HepG2 (cell line): ENCODE results near the gene RABGGTA. TPM values are rescaled to one million over a fixed set of nuclear protein-coding genes. Genes with fewer than 3 reads are reported as not detected.
A peak's percentile ranks its signal among the peaks of the same experiment; 100 is the strongest.

Experiments used
- ESRRA ChIP-seq: sonication (generic); formaldehyde crosslinking; IDR thresholded peaks from 2 replicates; pipeline ENCODE4 v1.5.1; 2020; ENCODE audit warnings: mild to moderate bottlenecking, low read depth, missing genetic modification reagents
- GABPB1 ChIP-seq: IDR thresholded peaks from 2 replicates; pipeline ENCODE4 v1.6.1; 2016; ENCODE audit warnings: mild to moderate bottlenecking, missing genetic modification reagents, moderate library complexity, missing compliant biosample characterization
- MAZ ChIP-seq, 2 experiments: sonication (generic) in 1 of 2; formaldehyde crosslinking in 1 of 2; IDR thresholded peaks; 2 replicates each; pipeline versions ENCODE4 v1.5.0 to v1.6.1; 2012 to 2020; ENCODE audit warnings: low read depth in 2 of 2, mild to moderate bottlenecking in 2 of 2, borderline replicate concordance in 1 of 2, improper control_type of control experiment in 1 of 2, low read length in 1 of 2, missing genetic modification reagents in 1 of 2, moderate library complexity in 1 of 2
- NCOR1 ChIP-seq: fragments of 200-600 bp; sonication (generic); IDR thresholded peaks from 2 replicates; pipeline ENCODE4 v1.7.0; 2017; ENCODE audit warnings: antibody characterized with exemption, low read length, borderline replicate concordance
- PHF20 ChIP-seq: sonication (generic); formaldehyde crosslinking; IDR thresholded peaks from 2 replicates; pipeline ENCODE4 v1.5.0; 2020; ENCODE audit warnings: mild to moderate bottlenecking, missing genetic modification reagents
- ZNF605 ChIP-seq: sonication (generic); formaldehyde crosslinking; IDR thresholded peaks from 2 replicates; pipeline ENCODE4 v1.8.0; 2022; ENCODE audit warnings: mild to moderate bottlenecking, missing genetic modification reagents
- polyA plus RNA-seq, 8 experiments: library from polyadenylated mRNA; depleted of rRNA in 3 of 8; stranded (reverse) in 7 of 8; unstranded in 1 of 8; fragments of >200 nt; fragmentation: Illumina TruSeq in 4 of 8; extraction: Trizol in 4 of 8; gene quantifications; 2 replicates each; pipeline versions ENCODE4 v1.2.1 to v1.2.3, GENCODE V29; 2011 to 2016; ENCODE audit warnings: low read depth in 4 of 8, missing spikeins in 1 of 8, mixed read lengths in 1 of 8; ENCODE audit not compliant: insufficient read depth in 1 of 8
- total RNA-seq, 5 experiments: library from RNA; depleted of rRNA; stranded (reverse); fragments of >200 nt; fragmentation: Illumina TruSeq; extraction: Trizol; gene quantifications; 2 replicates each; pipeline ENCODE4 v1.2.3, GENCODE V29; 2016; ENCODE audit warnings: low read depth in 1 of 5
- TF ChIP-seq, protein P1 (sequence below): sonication (generic); formaldehyde crosslinking; IDR thresholded peaks from 2 replicates; pipeline ENCODE4 v1.5.0; 2020; ENCODE audit warnings: mild to moderate bottlenecking, missing genetic modification reagents, borderline replicate concordance
- TF ChIP-seq, protein P2 (sequence below): sonication (generic); formaldehyde crosslinking; IDR thresholded peaks from 2 replicates; pipeline ENCODE4 v1.4.0; 2020; ENCODE audit warnings: missing genetic modification reagents
- TF ChIP-seq, protein P3 (sequence below): sonication (generic); formaldehyde crosslinking; IDR thresholded peaks from 2 replicates; pipeline ENCODE4 v1.8.1; 2023; ENCODE audit warnings: missing genetic modification reagents, mild to moderate bottlenecking, borderline replicate concordance
- TF ChIP-seq, protein P4 (sequence below): sonication (generic); formaldehyde crosslinking; IDR thresholded peaks from 2 replicates; pipeline ENCODE4 v1.4.0; 2020; ENCODE audit warnings: missing genetic modification reagents
- TF ChIP-seq, protein P5 (sequence below): sonication (generic); formaldehyde crosslinking; IDR thresholded peaks from 2 replicates; pipeline ENCODE4 v1.4.0; 2020; ENCODE audit warnings: missing genetic modification reagents, borderline replicate concordance

The RABGGTA gene
- total and polyA plus RNA-seq, 2 of the 13 experiments (the other 11 are each of a cell fraction or from before 2014, with no cell fraction given): 57.9 to 90.8 TPM

DNA sequence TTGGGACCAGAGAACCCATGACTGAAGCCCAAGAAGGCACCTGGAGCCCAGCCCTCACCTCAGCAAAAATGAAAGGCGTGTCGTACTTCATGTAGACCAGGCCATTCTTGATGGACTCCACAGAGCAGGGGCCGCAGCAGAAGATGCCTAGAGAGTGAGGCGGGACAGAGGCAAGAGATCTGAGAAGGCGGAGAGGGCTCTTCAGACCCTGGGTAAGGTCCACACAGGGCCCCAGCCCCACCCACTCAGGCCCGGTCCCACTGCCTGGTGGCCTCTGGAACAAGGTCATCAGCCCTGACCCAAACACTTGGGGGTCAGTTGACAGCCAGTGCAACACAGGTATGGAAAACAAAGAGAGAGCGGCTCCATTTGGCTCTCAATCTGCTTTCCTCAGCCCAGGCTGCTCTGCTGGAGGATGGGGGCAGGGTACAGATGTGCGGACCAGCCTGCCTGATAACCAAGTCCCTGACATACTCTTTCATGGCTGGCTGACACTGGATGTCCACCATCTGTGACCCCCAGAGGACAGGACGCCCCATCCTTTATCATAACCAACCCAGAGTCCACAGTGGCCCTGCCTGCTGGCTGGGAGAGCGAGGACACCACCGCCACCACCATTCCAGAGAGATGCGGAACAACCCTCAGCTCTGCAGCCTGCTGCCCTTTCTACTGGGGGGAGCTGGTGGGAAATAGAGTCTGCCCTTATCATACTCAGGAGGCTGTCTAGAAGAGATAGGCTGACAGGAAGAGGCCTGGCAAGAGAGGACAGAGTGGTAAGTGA, 15.3 kb downstream of the RABGGTA start (continued):
- TF ChIP-seq, protein P1, sequence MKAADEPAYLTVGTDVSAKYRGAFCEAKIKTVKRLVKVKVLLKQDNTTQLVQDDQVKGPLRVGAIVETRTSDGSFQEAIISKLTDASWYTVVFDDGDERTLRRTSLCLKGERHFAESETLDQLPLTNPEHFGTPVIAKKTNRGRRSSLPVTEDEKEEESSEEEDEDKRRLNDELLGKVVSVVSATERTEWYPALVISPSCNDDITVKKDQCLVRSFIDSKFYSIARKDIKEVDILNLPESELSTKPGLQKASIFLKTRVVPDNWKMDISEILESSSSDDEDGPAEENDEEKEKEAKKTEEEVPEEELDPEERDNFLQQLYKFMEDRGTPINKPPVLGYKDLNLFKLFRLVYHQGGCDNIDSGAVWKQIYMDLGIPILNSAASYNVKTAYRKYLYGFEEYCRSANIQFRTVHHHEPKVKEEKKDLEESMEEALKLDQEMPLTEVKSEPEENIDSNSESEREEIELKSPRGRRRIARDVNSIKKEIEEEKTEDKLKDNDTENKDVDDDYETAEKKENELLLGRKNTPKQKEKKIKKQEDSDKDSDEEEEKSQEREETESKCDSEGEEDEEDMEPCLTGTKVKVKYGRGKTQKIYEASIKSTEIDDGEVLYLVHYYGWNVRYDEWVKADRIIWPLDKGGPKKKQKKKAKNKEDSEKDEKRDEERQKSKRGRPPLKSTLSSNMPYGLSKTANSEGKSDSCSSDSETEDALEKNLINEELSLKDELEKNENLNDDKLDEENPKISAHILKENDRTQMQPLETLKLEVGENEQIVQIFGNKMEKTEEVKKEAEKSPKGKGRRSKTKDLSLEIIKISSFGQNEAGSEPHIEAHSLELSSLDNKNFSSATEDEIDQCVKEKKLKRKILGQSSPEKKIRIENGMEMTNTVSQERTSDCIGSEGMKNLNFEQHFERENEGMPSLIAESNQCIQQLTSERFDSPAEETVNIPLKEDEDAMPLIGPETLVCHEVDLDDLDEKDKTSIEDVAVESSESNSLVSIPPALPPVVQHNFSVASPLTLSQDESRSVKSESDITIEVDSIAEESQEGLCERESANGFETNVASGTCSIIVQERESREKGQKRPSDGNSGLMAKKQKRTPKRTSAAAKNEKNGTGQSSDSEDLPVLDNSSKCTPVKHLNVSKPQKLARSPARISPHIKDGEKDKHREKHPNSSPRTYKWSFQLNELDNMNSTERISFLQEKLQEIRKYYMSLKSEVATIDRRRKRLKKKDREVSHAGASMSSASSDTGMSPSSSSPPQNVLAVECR (CRISPR knock-in tag): peak; percentile 62
- TF ChIP-seq, protein P2, sequence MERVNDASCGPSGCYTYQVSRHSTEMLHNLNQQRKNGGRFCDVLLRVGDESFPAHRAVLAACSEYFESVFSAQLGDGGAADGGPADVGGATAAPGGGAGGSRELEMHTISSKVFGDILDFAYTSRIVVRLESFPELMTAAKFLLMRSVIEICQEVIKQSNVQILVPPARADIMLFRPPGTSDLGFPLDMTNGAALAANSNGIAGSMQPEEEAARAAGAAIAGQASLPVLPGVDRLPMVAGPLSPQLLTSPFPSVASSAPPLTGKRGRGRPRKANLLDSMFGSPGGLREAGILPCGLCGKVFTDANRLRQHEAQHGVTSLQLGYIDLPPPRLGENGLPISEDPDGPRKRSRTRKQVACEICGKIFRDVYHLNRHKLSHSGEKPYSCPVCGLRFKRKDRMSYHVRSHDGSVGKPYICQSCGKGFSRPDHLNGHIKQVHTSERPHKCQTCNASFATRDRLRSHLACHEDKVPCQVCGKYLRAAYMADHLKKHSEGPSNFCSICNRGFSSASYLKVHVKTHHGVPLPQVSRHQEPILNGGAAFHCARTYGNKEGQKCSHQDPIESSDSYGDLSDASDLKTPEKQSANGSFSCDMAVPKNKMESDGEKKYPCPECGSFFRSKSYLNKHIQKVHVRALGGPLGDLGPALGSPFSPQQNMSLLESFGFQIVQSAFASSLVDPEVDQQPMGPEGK (CRISPR knock-in tag): peak; percentile 71; the same call in 1 of the 2 replicates
- no peak for TF ChIP-seq MAZ (IDR thresholded peaks at IDR 0.05; ENCODE audit: borderline replicate concordance, low read depth, low read length)
- peak; percentile 78 for TF ChIP-seq MAZ (CRISPR knock-in tag; IDR thresholded peaks at IDR 0.05; ENCODE audit: low read depth)
- TF ChIP-seq PHF20 (CRISPR knock-in tag): no peak
- TF ChIP-seq, protein P3, sequence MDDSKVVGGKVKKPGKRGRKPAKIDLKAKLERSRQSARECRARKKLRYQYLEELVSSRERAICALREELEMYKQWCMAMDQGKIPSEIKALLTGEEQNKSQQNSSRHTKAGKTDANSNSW (CRISPR knock-in tag): no peak
- 0 out of 2 replicates have a peak, but pooled peaks have one; percentile 12 for TF ChIP-seq GABPB1 (CRISPR knock-in tag)
- TF ChIP-seq, protein P4, sequence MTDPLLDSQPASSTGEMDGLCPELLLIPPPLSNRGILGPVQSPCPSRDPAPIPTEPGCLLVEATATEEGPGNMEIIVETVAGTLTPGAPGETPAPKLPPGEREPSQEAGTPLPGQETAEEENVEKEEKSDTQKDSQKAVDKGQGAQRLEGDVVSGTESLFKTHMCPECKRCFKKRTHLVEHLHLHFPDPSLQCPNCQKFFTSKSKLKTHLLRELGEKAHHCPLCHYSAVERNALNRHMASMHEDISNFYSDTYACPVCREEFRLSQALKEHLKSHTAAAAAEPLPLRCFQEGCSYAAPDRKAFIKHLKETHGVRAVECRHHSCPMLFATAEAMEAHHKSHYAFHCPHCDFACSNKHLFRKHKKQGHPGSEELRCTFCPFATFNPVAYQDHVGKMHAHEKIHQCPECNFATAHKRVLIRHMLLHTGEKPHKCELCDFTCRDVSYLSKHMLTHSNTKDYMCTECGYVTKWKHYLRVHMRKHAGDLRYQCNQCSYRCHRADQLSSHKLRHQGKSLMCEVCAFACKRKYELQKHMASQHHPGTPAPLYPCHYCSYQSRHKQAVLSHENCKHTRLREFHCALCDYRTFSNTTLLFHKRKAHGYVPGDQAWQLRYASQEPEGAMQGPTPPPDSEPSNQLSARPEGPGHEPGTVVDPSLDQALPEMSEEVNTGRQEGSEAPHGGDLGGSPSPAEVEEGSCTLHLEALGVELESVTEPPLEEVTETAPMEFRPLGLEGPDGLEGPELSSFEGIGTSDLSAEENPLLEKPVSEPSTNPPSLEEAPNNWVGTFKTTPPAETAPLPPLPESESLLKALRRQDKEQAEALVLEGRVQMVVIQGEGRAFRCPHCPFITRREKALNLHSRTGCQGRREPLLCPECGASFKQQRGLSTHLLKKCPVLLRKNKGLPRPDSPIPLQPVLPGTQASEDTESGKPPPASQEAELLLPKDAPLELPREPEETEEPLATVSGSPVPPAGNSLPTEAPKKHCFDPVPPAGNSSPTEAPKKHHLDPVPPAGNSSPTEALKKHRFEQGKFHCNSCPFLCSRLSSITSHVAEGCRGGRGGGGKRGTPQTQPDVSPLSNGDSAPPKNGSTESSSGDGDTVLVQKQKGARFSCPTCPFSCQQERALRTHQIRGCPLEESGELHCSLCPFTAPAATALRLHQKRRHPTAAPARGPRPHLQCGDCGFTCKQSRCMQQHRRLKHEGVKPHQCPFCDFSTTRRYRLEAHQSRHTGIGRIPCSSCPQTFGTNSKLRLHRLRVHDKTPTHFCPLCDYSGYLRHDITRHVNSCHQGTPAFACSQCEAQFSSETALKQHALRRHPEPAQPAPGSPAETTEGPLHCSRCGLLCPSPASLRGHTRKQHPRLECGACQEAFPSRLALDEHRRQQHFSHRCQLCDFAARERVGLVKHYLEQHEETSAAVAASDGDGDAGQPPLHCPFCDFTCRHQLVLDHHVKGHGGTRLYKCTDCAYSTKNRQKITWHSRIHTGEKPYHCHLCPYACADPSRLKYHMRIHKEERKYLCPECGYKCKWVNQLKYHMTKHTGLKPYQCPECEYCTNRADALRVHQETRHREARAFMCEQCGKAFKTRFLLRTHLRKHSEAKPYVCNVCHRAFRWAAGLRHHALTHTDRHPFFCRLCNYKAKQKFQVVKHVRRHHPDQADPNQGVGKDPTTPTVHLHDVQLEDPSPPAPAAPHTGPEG (CRISPR knock-in tag): no peak
- peak; percentile 82 for TF ChIP-seq ZNF605 (CRISPR knock-in tag)
- peak; percentile 92 for TF ChIP-seq ESRRA (CRISPR knock-in tag)
- TF ChIP-seq NCOR1: peak; percentile 67
- TF ChIP-seq, protein P5, sequence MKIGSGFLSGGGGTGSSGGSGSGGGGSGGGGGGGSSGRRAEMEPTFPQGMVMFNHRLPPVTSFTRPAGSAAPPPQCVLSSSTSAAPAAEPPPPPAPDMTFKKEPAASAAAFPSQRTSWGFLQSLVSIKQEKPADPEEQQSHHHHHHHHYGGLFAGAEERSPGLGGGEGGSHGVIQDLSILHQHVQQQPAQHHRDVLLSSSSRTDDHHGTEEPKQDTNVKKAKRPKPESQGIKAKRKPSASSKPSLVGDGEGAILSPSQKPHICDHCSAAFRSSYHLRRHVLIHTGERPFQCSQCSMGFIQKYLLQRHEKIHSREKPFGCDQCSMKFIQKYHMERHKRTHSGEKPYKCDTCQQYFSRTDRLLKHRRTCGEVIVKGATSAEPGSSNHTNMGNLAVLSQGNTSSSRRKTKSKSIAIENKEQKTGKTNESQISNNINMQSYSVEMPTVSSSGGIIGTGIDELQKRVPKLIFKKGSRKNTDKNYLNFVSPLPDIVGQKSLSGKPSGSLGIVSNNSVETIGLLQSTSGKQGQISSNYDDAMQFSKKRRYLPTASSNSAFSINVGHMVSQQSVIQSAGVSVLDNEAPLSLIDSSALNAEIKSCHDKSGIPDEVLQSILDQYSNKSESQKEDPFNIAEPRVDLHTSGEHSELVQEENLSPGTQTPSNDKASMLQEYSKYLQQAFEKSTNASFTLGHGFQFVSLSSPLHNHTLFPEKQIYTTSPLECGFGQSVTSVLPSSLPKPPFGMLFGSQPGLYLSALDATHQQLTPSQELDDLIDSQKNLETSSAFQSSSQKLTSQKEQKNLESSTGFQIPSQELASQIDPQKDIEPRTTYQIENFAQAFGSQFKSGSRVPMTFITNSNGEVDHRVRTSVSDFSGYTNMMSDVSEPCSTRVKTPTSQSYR: peak; percentile 67; the same call in 1 of the 2 replicates
